RPMI7951 (cell line): ENCODE results near the gene TMEM45A. TPM values are rescaled to one million over a fixed set of nuclear protein-coding genes. Genes with fewer than 3 reads are reported as not detected.
"Not testable (repeated sequence)": the region's sequence is repeated elsewhere in the genome, so short reads cannot be mapped to it uniquely, and the experiment has no call there.

Experiments used
- DNase-seq: peaks from one replicate; pipeline ENCODE4 v3.0.0-alpha.2; 2012; ENCODE audit warnings: low read depth
- total RNA-seq: library from RNA; depleted of rRNA; stranded (reverse); fragments of >200 nt; shearing (Covaris generic); gene quantifications from 2 replicates; pipeline ENCODE4 v1.2.3, GENCODE V29; 2014

The TMEM45A gene
- total RNA-seq, 1 experiment from 2014 or later = 142 TPM

GRCh38 chr3:100483529-100483928 lies 8.9 kb upstream of the TMEM45A start:
- DNase-seq = no peak

GRCh38 chr3:100486808-100487207 lies 5.6 kb upstream of the TMEM45A start:
- DNase-seq = no peak

- DNase-seq = no peak
These were observed 3.3 kb upstream of the TMEM45A start for GRCh38 chr3:100489118-100489517.

- DNase-seq = peak; percentile 75
These were observed 4.4 kb downstream of the TMEM45A start for GRCh38 chr3:100496711-100497261.

GRCh38 chr3:100499651-100500050 lies 7.2 kb downstream of the TMEM45A start:
- no peak for DNase-seq

- no peak for DNase-seq
These were observed 8.0 kb downstream of the TMEM45A start for GRCh38 chr3:100500320-100500880.

- no peak for DNase-seq
These were observed 11.0 kb downstream of the TMEM45A start for GRCh38 chr3:100503448-100503847.

- DNase-seq = no peak
These were observed 13.9 kb downstream of the TMEM45A start for GRCh38 chr3:100506355-100506754.

- not testable (repeated sequence) for DNase-seq
These were observed 17.4 kb downstream of the TMEM45A start for GRCh38 chr3:100509818-100510217.

- peak; percentile 60 for DNase-seq
These were observed 23.8 kb downstream of the TMEM45A start for GRCh38 chr3:100516232-100516631.

- DNase-seq = peak; percentile 86
These were observed 24.4 kb downstream of the TMEM45A start for GRCh38 chr3:100516838-100517237.

GRCh38 chr3:100517276-100517675 lies 24.9 kb downstream of the TMEM45A start:
- DNase-seq = no peak

- DNase-seq = no peak
These were observed 25.8 kb downstream of the TMEM45A start for GRCh38 chr3:100518244-100518643.

GRCh38 chr3:100518983-100519382 lies 26.6 kb downstream of the TMEM45A start:
- DNase-seq = no peak

- no peak for DNase-seq
These were observed 29.0 kb downstream of the TMEM45A start for GRCh38 chr3:100521439-100521845.

GRCh38 chr3:100522125-100522524 lies 29.7 kb downstream of the TMEM45A start:
- DNase-seq = no peak

- no peak for DNase-seq
These were observed 30.8 kb downstream of the TMEM45A start for GRCh38 chr3:100523050-100523760.

- peak; percentile 100 for DNase-seq
These were observed 33.6 kb downstream of the TMEM45A start for GRCh38 chr3:100525753-100526612.

- DNase-seq = no peak
These were observed 34.4 kb downstream of the TMEM45A start for GRCh38 chr3:100526613-100527346.

GRCh38 chr3:100527347-100527735 lies 34.9 kb downstream of the TMEM45A start:
- DNase-seq = no peak

GRCh38 chr3:100531093-100531492 lies 38.7 kb downstream of the TMEM45A start:
- no peak for DNase-seq

- DNase-seq = no peak
These were observed 40.0 kb downstream of the TMEM45A start for GRCh38 chr3:100532411-100532810.
